Measurements from ENCODE around the gene PTPRU. TPM values are rescaled to one million over a fixed set of nuclear protein-coding genes. Genes with fewer than 3 reads are reported as not detected.

The PTPRU gene
- total and polyA plus RNA-seq, 2 of the 8 experiments (the other 6 are each of a cell fraction or from before 2014, with no cell fraction given): 33.8 to 41.8 TPM

GRCh38 chr1:29332204-29332603 is 95.9 kb downstream of the PTPRU start (continued):
- TF ChIP-seq SUZ12 (IDR thresholded peaks at IDR 0.05; ENCODE audit: low read length): no peak
- no peak for TF ChIP-seq ZNF274 (IDR thresholded peaks at IDR 0.05; ENCODE audit: borderline replicate concordance, extremely low read depth, low read length)
- TF ChIP-seq BRCA1 (IDR thresholded peaks at IDR 0.05; ENCODE audit: low read depth, low read length): no peak
- TF ChIP-seq CTCF (IDR thresholded peaks at IDR 0.05; ENCODE audit: control extremely low read depth in 1 of 3, insufficient read depth in 1 of 3, low read depth in 1 of 3, low read length in 3 of 3): peak; percentile 74 to 95 (median 86)
- no peak for TF ChIP-seq BACH1 (IDR thresholded peaks at IDR 0.05; ENCODE audit: low read length)
- TF ChIP-seq KDM4A (IDR thresholded peaks at IDR 0.05; ENCODE audit: low read depth, low read length, severe bottlenecking): no peak

Measured in H1 (cell line).